Mesenchymal stem cell (in vitro differentiated cells and primary cell): ENCODE results near the gene IFI44.

Source experiments
- DNase-seq: peaks from one replicate; pipeline ENCODE4 v3.0.0-alpha.2; 2013
- H2AFZ ChIP-seq: one replicate; pipeline ENCODE4 v1.6.1; 2013; ENCODE audit warnings: low read depth, mild to moderate bottlenecking, control low read depth, inconsistent platforms, low read length, moderate library complexity
- H2AK5ac ChIP-seq: 2 replicates; pipeline ENCODE4 v1.6.1; 2013; ENCODE audit warnings: low read length, moderate library complexity, mild to moderate bottlenecking, inconsistent platforms; ENCODE audit not compliant: severe bottlenecking
- H2BK120ac ChIP-seq: one replicate; pipeline ENCODE4 v1.6.1; 2013; ENCODE audit warnings: low read depth, mild to moderate bottlenecking, inconsistent platforms, low read length, moderate library complexity
- H2BK12ac ChIP-seq, 2 experiments: one replicate each; pipeline ENCODE4 v1.6.1; 2013; ENCODE audit warnings: inconsistent platforms in 2 of 2, low read length in 2 of 2, mild to moderate bottlenecking in 2 of 2, moderate library complexity in 2 of 2, control low read depth in 1 of 2
- H2BK15ac ChIP-seq: one replicate; pipeline ENCODE4 v1.6.1; 2013; ENCODE audit warnings: mild to moderate bottlenecking, low read depth, inconsistent platforms; ENCODE audit not compliant: poor library complexity, severe bottlenecking
- H2BK5ac ChIP-seq: 2 replicates; pipeline ENCODE4 v1.6.1; 2013; ENCODE audit warnings: low read depth, mild to moderate bottlenecking, low read length, control low read depth, inconsistent platforms; ENCODE audit not compliant: poor library complexity, severe bottlenecking
- H3K14ac ChIP-seq, 2 experiments: one replicate each; pipeline ENCODE4 v1.6.1; 2013; ENCODE audit warnings: inconsistent platforms in 2 of 2, low read length in 2 of 2, control low read depth in 1 of 2, mild to moderate bottlenecking in 1 of 2, moderate library complexity in 1 of 2
- H3K18ac ChIP-seq, 2 experiments: one replicate each; pipeline ENCODE4 v1.6.1; 2013; ENCODE audit warnings: inconsistent platforms in 2 of 2, low read length in 2 of 2, control low read depth in 1 of 2, low read depth in 1 of 2, mild to moderate bottlenecking in 1 of 2
- H3K23ac ChIP-seq, 2 experiments: one replicate each; pipeline ENCODE4 v1.6.1; 2013; ENCODE audit warnings: inconsistent platforms in 2 of 2, low read length in 2 of 2, mild to moderate bottlenecking in 2 of 2, moderate library complexity in 2 of 2, control low read depth in 1 of 2
- H3K27ac ChIP-seq: 2 replicates; pipeline ENCODE4 v1.5.1; 2013; ENCODE audit warnings: mild to moderate bottlenecking, moderate library complexity, low read length, control low read depth, inconsistent platforms; ENCODE audit not compliant: poor library complexity, severe bottlenecking
- H3K27me3 ChIP-seq, 2 experiments: 2 replicates each; pipeline versions ENCODE4 v1.6.1 to v1.7.0; 2013; ENCODE audit warnings: low read length in 2 of 2, mild to moderate bottlenecking in 2 of 2, moderate library complexity in 2 of 2, control low read depth in 1 of 2, inconsistent platforms in 1 of 2; ENCODE audit not compliant: control insufficient read depth in 1 of 2, insufficient read depth in 1 of 2
- H3K36me3 ChIP-seq, 2 experiments: 2 replicates each; pipeline versions ENCODE4 v1.6.1 to v1.7.0; 2013; ENCODE audit warnings: low read length in 2 of 2, control low read depth in 1 of 2, inconsistent platforms in 1 of 2, low read depth in 1 of 2, mild to moderate bottlenecking in 1 of 2; ENCODE audit not compliant: insufficient read depth in 2 of 2, control insufficient read depth in 1 of 2
- H3K4ac ChIP-seq, 2 experiments: one replicate each; pipeline ENCODE4 v1.6.1; 2013; ENCODE audit warnings: inconsistent platforms in 2 of 2, low read length in 2 of 2, mild to moderate bottlenecking in 2 of 2, moderate library complexity in 2 of 2, control low read depth in 1 of 2, low read depth in 1 of 2
- H3K4me1 ChIP-seq: 2 replicates; pipeline ENCODE4 v1.6.1; 2013; ENCODE audit warnings: low read depth, low read length, control low read depth; ENCODE audit not compliant: control insufficient read depth, insufficient read depth
- H3K4me2 ChIP-seq: 2 replicates; pipeline ENCODE4 v1.6.1; 2013; ENCODE audit warnings: low read length, mild to moderate bottlenecking, inconsistent platforms; ENCODE audit not compliant: poor library complexity, severe bottlenecking
- H3K4me3 ChIP-seq, 2 experiments: 2 replicates each; pipeline versions ENCODE4 v1.5.1 to v1.7.0; 2013; ENCODE audit warnings: low read length in 2 of 2, mild to moderate bottlenecking in 2 of 2, control low read depth in 1 of 2, low read depth in 1 of 2; ENCODE audit not compliant: insufficient read depth in 1 of 2
- H3K79me1 ChIP-seq: replicated peaks from 2 replicates; pipeline ENCODE4 v1.6.1; 2013; ENCODE audit warnings: mild to moderate bottlenecking, control low read depth, low read length, inconsistent platforms; ENCODE audit not compliant: poor library complexity, severe bottlenecking
- H3K9ac ChIP-seq: 2 replicates; pipeline ENCODE4 v1.7.0; 2013; ENCODE audit warnings: mild to moderate bottlenecking, low read length, moderate library complexity
- H3K9me3 ChIP-seq: 2 replicates; pipeline ENCODE4 v1.7.0; 2013; ENCODE audit warnings: mild to moderate bottlenecking, low read length; ENCODE audit not compliant: control insufficient read depth
- H4K8ac ChIP-seq: one replicate; pipeline ENCODE4 v1.6.1; 2013; ENCODE audit warnings: inconsistent platforms, mild to moderate bottlenecking, low read length, moderate library complexity
- H4K91ac ChIP-seq: one replicate; pipeline ENCODE4 v1.6.1; 2013; ENCODE audit warnings: mild to moderate bottlenecking, low read length, inconsistent platforms
- WGBS: methylation state at CpG from one replicate; pipeline ENCODE4 v1.1.7; 2013; ENCODE audit warnings: mixed read lengths; 5-methylcytosine and 5-hydroxymethylcytosine counted together

The IFI44 gene

GRCh38 chr1:78622548-78622947 is 27.1 kb upstream of the IFI44 start:
- Histone ChIP-seq H2BK5ac (no peak overlapping the region), H3K27me3 (no peaks in the 10 kb centered on the region), H4K91ac (no peak overlapping the region), H2BK15ac (no peak overlapping the region), H3K14ac (no peak overlapping the region), H3K27ac (no peak overlapping the region), H3K4me3 (no peak overlapping the region), H3K9ac (no peak overlapping the region), H3K23ac (no peak overlapping the region), H3K79me1 (no peaks in the 10 kb centered on the region), H4K8ac (no peak overlapping the region), H3K4me1 (peaks cover 5% of the 10 kb centered on the region), H3K18ac (no peak overlapping the region), H3K4me2 (no peak overlapping the region), H3K4ac (no peak overlapping the region), H3K36me3 (no peaks in the 10 kb centered on the region), H2BK120ac (no peak overlapping the region), H2AFZ (no peak overlapping the region), H3K9me3 (no peaks in the 10 kb centered on the region), H2AK5ac (no peak overlapping the region), H2BK12ac (no peak overlapping the region)
- 95% methylated on average over 4 of the region's 4 CpGs for WGBS
- no peak for DNase-seq

GRCh38 chr1:78624035-78624434 is 25.6 kb upstream of the IFI44 start:
- DNase-seq = no peak
- no peak overlapping the region for H3K4me2 ChIP-seq
- H3K27me3 ChIP-seq = no peaks in the 10 kb centered on the region
- H3K4ac ChIP-seq = no peak overlapping the region
- no peak overlapping the region for H4K91ac ChIP-seq
- no peaks in the 10 kb centered on the region for H3K9me3 ChIP-seq
- H4K8ac ChIP-seq = no peak overlapping the region
- H3K27ac ChIP-seq = no peak overlapping the region
- no peak overlapping the region for H3K18ac ChIP-seq
- 94% methylated on average over 7 of the region's 7 CpGs for WGBS
- no peak overlapping the region for H2AK5ac ChIP-seq
- peaks cover 3% of the 10 kb centered on the region for H3K4me1 ChIP-seq
- H3K4me3 ChIP-seq = no peak overlapping the region
- H3K14ac ChIP-seq = no peak overlapping the region
- H2BK15ac ChIP-seq = no peak overlapping the region
- H3K79me1 ChIP-seq = no peaks in the 10 kb centered on the region
- no peak overlapping the region for H2BK12ac ChIP-seq
- H2BK5ac ChIP-seq = no peak overlapping the region
- H3K23ac ChIP-seq = no peak overlapping the region
- H2BK120ac ChIP-seq = no peak overlapping the region
- H3K9ac ChIP-seq = no peak overlapping the region
- peaks cover 0 to 7% of the 10 kb centered on the region in 2 experiments for H3K36me3 ChIP-seq
- no peak overlapping the region for H2AFZ ChIP-seq

- no peak overlapping the region for H4K8ac ChIP-seq
- no peaks in the 10 kb centered on the region for H3K79me1 ChIP-seq
- H3K9me3 ChIP-seq = no peaks in the 10 kb centered on the region
- H2BK15ac ChIP-seq = no peak overlapping the region
- no peaks in the 10 kb centered on the region for H3K4me1 ChIP-seq
- no peak overlapping the region for H3K4me2 ChIP-seq
- H2AK5ac ChIP-seq = no peak overlapping the region
- H2BK5ac ChIP-seq = no peak overlapping the region
- H3K18ac ChIP-seq = no peak overlapping the region
- no peak for DNase-seq
- H3K27me3 ChIP-seq = no peaks in the 10 kb centered on the region
- H3K4ac ChIP-seq = no peak overlapping the region
- no peak overlapping the region for H4K91ac ChIP-seq
- H3K14ac ChIP-seq = no peak overlapping the region
- H3K36me3 ChIP-seq = peaks cover 0 to 7% of the 10 kb centered on the region in 2 experiments
- WGBS = no CpG with 5 or more reads among the region's 1 CpG
- H2AFZ ChIP-seq = no peak overlapping the region
- no peak overlapping the region for H3K27ac ChIP-seq
- no peak overlapping the region for H3K4me3 ChIP-seq
- H2BK120ac ChIP-seq = no peak overlapping the region
- H2BK12ac ChIP-seq = no peak overlapping the region
- no peak overlapping the region for H3K23ac ChIP-seq
- no peak overlapping the region for H3K9ac ChIP-seq
Observed at GRCh38 chr1:78627321-78627720, 22.3 kb upstream of the IFI44 start.

- H3K27me3 ChIP-seq = no peaks in the 10 kb centered on the region
- WGBS = no CpG with 5 or more reads among the region's 2 CpGs
Observed at GRCh38 chr1:78630600-78630999, 19.0 kb upstream of the IFI44 start.

More at GRCh38 chr1:78630600-78630999, 19.0 kb upstream of the IFI44 start:
- H3K4me3 ChIP-seq = no peak overlapping the region
- no peak overlapping the region for H3K27ac ChIP-seq
- no peak overlapping the region for H2BK15ac ChIP-seq
- H3K23ac ChIP-seq = no peak overlapping the region
- H4K91ac ChIP-seq = no peak overlapping the region
- no peaks in the 10 kb centered on the region for H3K4me1 ChIP-seq
- no peak overlapping the region for H2AK5ac ChIP-seq
- no peaks in the 10 kb centered on the region for H3K9me3 ChIP-seq
- H3K18ac ChIP-seq = no peak overlapping the region
- H2AFZ ChIP-seq = no peak overlapping the region
- H3K9ac ChIP-seq = no peak overlapping the region
- no peak overlapping the region for H2BK5ac ChIP-seq
- H3K79me1 ChIP-seq = no peaks in the 10 kb centered on the region
- no peak overlapping the region for H3K14ac ChIP-seq
- peaks cover 0 to 7% of the 10 kb centered on the region in 2 experiments for H3K36me3 ChIP-seq
- H2BK120ac ChIP-seq = no peak overlapping the region
- no peak for DNase-seq
- H2BK12ac ChIP-seq = no peak overlapping the region
- no peak overlapping the region for H3K4ac ChIP-seq
- no peak overlapping the region for H3K4me2 ChIP-seq
- no peak overlapping the region for H4K8ac ChIP-seq
